H1 (cell line): ENCODE measurements around the gene TBX15. TPM values are rescaled to one million over a fixed set of nuclear protein-coding genes. Genes with fewer than 3 reads are reported as not detected.

Experiments
- CTCF ChIA-PET: fragments of 300-600 bp; sonication (Branson Sonifier 250); formaldehyde crosslinking; loops from one replicate; lab custom pipeline; 2021; ENCODE audit not compliant: partially characterized antibody; lab: Charles Lee
- POLR2A ChIA-PET: fragments of 300-600 bp; sonication (Branson Sonifier 250); formaldehyde crosslinking; loops from one replicate; lab custom pipeline; 2021; ENCODE audit warnings: inconsistent platforms; ENCODE audit not compliant: partially characterized antibody; lab: Charles Lee
- DNase-seq, 2 experiments: peaks; one replicate each; pipeline versions ENCODE4 v3.0.0 to v3.0.0-alpha.2; 2010 to 2022; ENCODE audit warnings: low spot score in 2 of 2, low read depth in 1 of 2, mixed read lengths in 1 of 2
- FAIRE-seq: peaks from 2 replicates; lab custom pipeline; 2011; peaks lifted over from hg19 to GRCh38; lab: Jason Lieb, UNC
- H2AFZ ChIP-seq: 2 replicates; pipeline ENCODE4 v1.8.1; 2012; ENCODE audit warnings: low read length, inconsistent platforms
- H2AK5ac ChIP-seq: 2 replicates; pipeline ENCODE4 v1.6.1; 2013; ENCODE audit warnings: low read depth, low read length
- H2BK120ac ChIP-seq: replicated peaks from 2 replicates; pipeline ENCODE3; 2013; ENCODE audit warnings: low read depth, low read length, inconsistent platforms
- H2BK12ac ChIP-seq: 2 replicates; pipeline ENCODE4 v1.6.1; 2013; ENCODE audit warnings: low read depth, low read length
- H2BK15ac ChIP-seq: 2 replicates; pipeline ENCODE4 v1.6.1; 2013; ENCODE audit warnings: low read length
- H2BK20ac ChIP-seq: 2 replicates; pipeline ENCODE4 v1.6.1; 2013; ENCODE audit warnings: low read length
- H2BK5ac ChIP-seq: 2 replicates; pipeline ENCODE4 v1.6.1; 2013; ENCODE audit warnings: low read depth, low read length
- H3K14ac ChIP-seq: 2 replicates; pipeline ENCODE4 v1.6.1; 2013; ENCODE audit warnings: inconsistent platforms; ENCODE audit not compliant: insufficient read length
- H3K18ac ChIP-seq: 2 replicates; pipeline ENCODE4 v1.6.1; 2013; ENCODE audit warnings: low read length; ENCODE audit errors: extremely low read depth
- H3K23ac ChIP-seq: 2 replicates; pipeline ENCODE4 v1.6.1; 2013; ENCODE audit warnings: inconsistent platforms; ENCODE audit not compliant: insufficient read length
- H3K23me2 ChIP-seq: 2 replicates; pipeline ENCODE4 v1.6.1; 2013; ENCODE audit warnings: low read depth, low read length
- H3K27ac ChIP-seq: 2 replicates; pipeline ENCODE4 v1.6.1; 2011; ENCODE audit warnings: low read depth, low read length, inconsistent platforms
- H3K27me3 ChIP-seq, 4 experiments: replicated peaks in 1 of 4; 1 replicate in 1 of 4; 2 replicates in 3 of 4; pipeline versions ENCODE4 v1.6.1 to v1.8.1; 2011 to 2013; ENCODE audit warnings: low read length in 3 of 4, mild to moderate bottlenecking in 3 of 4, inconsistent platforms in 2 of 4, mixed read lengths in 2 of 4, moderate library complexity in 1 of 4; ENCODE audit not compliant: control insufficient read depth in 3 of 4, insufficient read depth in 3 of 4; ENCODE audit errors: extremely low read depth in 1 of 4
- H3K36me3 ChIP-seq, 4 experiments: 2 replicates each; pipeline versions ENCODE4 v1.6.1 to v1.8.1; 2011 to 2013; ENCODE audit warnings: mild to moderate bottlenecking in 4 of 4, low read length in 3 of 4, moderate library complexity in 2 of 4, control low read depth in 1 of 4, inconsistent platforms in 1 of 4; ENCODE audit not compliant: insufficient read depth in 4 of 4, control insufficient read depth in 2 of 4
- H3K4ac ChIP-seq: replicated peaks from 2 replicates; pipeline ENCODE3; 2013; ENCODE audit warnings: low read length, low read depth, mixed read lengths, inconsistent platforms; ENCODE audit not compliant: insufficient read length
- H3K4me1 ChIP-seq, 4 experiments: replicated peaks in 1 of 4; 1 replicate in 1 of 4; 2 replicates in 3 of 4; pipeline versions ENCODE4 v1.6.1 to v1.8.1; 2011 to 2013; ENCODE audit warnings: low read length in 3 of 4, inconsistent platforms in 2 of 4, mixed read lengths in 1 of 4; ENCODE audit not compliant: insufficient read depth in 4 of 4, control insufficient read depth in 3 of 4
- H3K4me2 ChIP-seq, 2 experiments: 2 replicates each; pipeline versions ENCODE4 v1.6.1 to v1.8.1; 2011 to 2013; ENCODE audit warnings: low read depth in 2 of 2, low read length in 2 of 2, control low read depth in 1 of 2, inconsistent platforms in 1 of 2, mild to moderate bottlenecking in 1 of 2; ENCODE audit not compliant: insufficient read depth in 1 of 2
- H3K4me3 ChIP-seq, 4 experiments: fragments of 200-600, 300-600 bp in 1 of 4; sonication (generic), shearing (Covaris generic), sonication (Bioruptor Twin) in 1 of 4; 2 replicates each; pipeline versions ENCODE4 v1.5.1 to v1.8.1; 2011 to 2016; ENCODE audit warnings: low read length in 4 of 4, low read depth in 3 of 4, control low read depth in 2 of 4, inconsistent platforms in 2 of 4, mild to moderate bottlenecking in 2 of 4, mixed read lengths in 1 of 4, moderate library complexity in 1 of 4; ENCODE audit not compliant: insufficient read depth in 2 of 4; ENCODE audit errors: extremely low read depth in 1 of 4
- H3K56ac ChIP-seq: replicated peaks from 2 replicates; pipeline ENCODE3; 2013; ENCODE audit warnings: low read depth, mild to moderate bottlenecking, mixed read lengths, low read length, inconsistent platforms; ENCODE audit not compliant: insufficient read length
- H3K79me1 ChIP-seq: 2 replicates; pipeline ENCODE4 v1.6.1; 2013; ENCODE audit warnings: low read depth, low read length, control low read depth
- H3K79me2 ChIP-seq, 2 experiments: 2 replicates each; pipeline versions ENCODE4 v1.6.1 to v1.8.1; 2012 to 2013; ENCODE audit warnings: low read length in 2 of 2, mild to moderate bottlenecking in 2 of 2, inconsistent platforms in 1 of 2; ENCODE audit not compliant: insufficient read depth in 2 of 2, control insufficient read depth in 1 of 2
- H3K9ac ChIP-seq, 4 experiments: replicated peaks in 1 of 4; 1 replicate in 1 of 4; 2 replicates in 3 of 4; pipeline versions ENCODE4 v1.6.1 to v1.8.1; 2011 to 2013; ENCODE audit warnings: low read depth in 3 of 4, low read length in 3 of 4, control low read depth in 2 of 4, mild to moderate bottlenecking in 2 of 4, moderate library complexity in 2 of 4, inconsistent platforms in 1 of 4; ENCODE audit errors: extremely low read depth in 1 of 4
- H3K9me3 ChIP-seq, 2 experiments: 2 replicates each; pipeline versions ENCODE4 v1.6.1 to v1.8.1; 2012 to 2013; ENCODE audit warnings: mild to moderate bottlenecking in 2 of 2, moderate library complexity in 2 of 2, control low read depth in 1 of 2, inconsistent platforms in 1 of 2, low read depth in 1 of 2, low read length in 1 of 2, mixed read lengths in 1 of 2; ENCODE audit not compliant: insufficient read depth in 2 of 2
- H4K20me1 ChIP-seq, 2 experiments: replicated peaks in 1 of 2; 2 replicates each; pipeline versions ENCODE3 to v1.8.1; 2011 to 2013; ENCODE audit warnings: inconsistent platforms in 2 of 2, low read length in 2 of 2, mild to moderate bottlenecking in 1 of 2; ENCODE audit not compliant: insufficient read depth in 2 of 2, control insufficient read depth in 1 of 2
- H4K5ac ChIP-seq: 2 replicates; pipeline ENCODE4 v1.6.1; 2013; ENCODE audit warnings: low read length, low read depth, mixed read lengths, inconsistent platforms; ENCODE audit not compliant: insufficient read length
- H4K8ac ChIP-seq: 2 replicates; pipeline ENCODE4 v1.8.0; 2013; ENCODE audit warnings: mild to moderate bottlenecking, moderate library complexity, low read length, inconsistent platforms; ENCODE audit not compliant: insufficient read depth; ENCODE audit errors: extremely low read depth
- H4K91ac ChIP-seq: replicated peaks from 2 replicates; pipeline ENCODE3; 2013; ENCODE audit warnings: low read length, mixed read lengths, inconsistent platforms; ENCODE audit not compliant: insufficient read length
- BRCA1 ChIP-seq: IDR thresholded peaks from 2 replicates; pipeline ENCODE4 v1.6.1; 2012; ENCODE audit warnings: low read depth, low read length, improper control_type of control experiment
- EGR1 ChIP-seq: IDR thresholded peaks from 2 replicates; pipeline ENCODE4 v1.6.1; 2011; ENCODE audit warnings: low read depth, low read length, borderline replicate concordance
- GABPA ChIP-seq: IDR thresholded peaks from 2 replicates; pipeline ENCODE4 v1.6.1; 2011; ENCODE audit warnings: mild to moderate bottlenecking, low read length, moderate library complexity, borderline replicate concordance; ENCODE audit not compliant: insufficient read depth
- NRF1 ChIP-seq: IDR thresholded peaks from 2 replicates; pipeline ENCODE4 v1.6.1; 2011; ENCODE audit warnings: mild to moderate bottlenecking, low read depth, low read length, improper control_type of control experiment
- SAP30 ChIP-seq: fragments of 300-600 bp; sonication (generic); IDR thresholded peaks from 2 replicates; pipeline ENCODE4 v1.7.1; 2012; ENCODE audit warnings: low read length, moderate library complexity, mild to moderate bottlenecking, inconsistent platforms; ENCODE audit not compliant: insufficient read depth, insufficient replicate concordance
- WGBS, 2 experiments: shearing (Covaris generic) in 1 of 2; methylation state at CpG; one replicate each; pipeline versions ENCODE4 v1.1.6 to v1.1.7; 2013 to 2015; ENCODE audit warnings: low lambda C conversion rate in 2 of 2, mixed read lengths in 2 of 2, inconsistent platforms in 1 of 2, low coverage in 1 of 2, missing lambda C conversion rate in 1 of 2; ENCODE audit not compliant: insufficient replicate concordance in 2 of 2, insufficient coverage in 1 of 2, insufficient read length in 1 of 2; ENCODE audit errors: extremely low coverage in 1 of 2, missing lambda C conversion rate in 1 of 2; 5-methylcytosine and 5-hydroxymethylcytosine counted together
- polyA plus RNA-seq, 7 experiments: library from polyadenylated mRNA; depleted of rRNA in 3 of 7; stranded (reverse) in 5 of 7; unstranded in 2 of 7; fragments of >200 nt in 5 of 7; fragments of 200-250 nt in 2 of 7; gene quantifications; 1 replicate in 5 of 7; 2 replicates in 1 of 7; 4 replicates in 1 of 7; pipeline versions ENCODE4 v1.2.1 to v1.2.3, GENCODE V29; 2011 to 2013; ENCODE audit warnings: missing spikeins in 2 of 7, mixed read lengths in 2 of 7
- total RNA-seq: library from RNA; stranded (reverse); fragmentation: NEBNext Ultra II Directional; extraction: Animal tissue kit (Norgen Biotek cat#: 25700); gene quantifications from 2 replicates; pipeline ENCODE4 v1.2.1, GENCODE V29; 2021
- TF ChIP-seq, protein P1 (sequence below): IDR thresholded peaks from 2 replicates; pipeline ENCODE4 v1.6.1; 2011; ENCODE audit warnings: low read depth, mild to moderate bottlenecking, low read length; ENCODE audit not compliant: insufficient read depth
- TF ChIP-seq, protein P2 (sequence below), 3 experiments: IDR thresholded peaks; 1 replicate in 2 of 3; 2 replicates in 1 of 3; pipeline versions ENCODE4 v1.5.1 to v1.6.1; 2011; ENCODE audit warnings: low read length in 3 of 3, mild to moderate bottlenecking in 3 of 3, inconsistent platforms in 2 of 3, low read depth in 1 of 3, moderate library complexity in 1 of 3; ENCODE audit not compliant: insufficient read depth in 1 of 3; ENCODE audit errors: control extremely low read depth in 1 of 3

Gene TBX15
- total and polyA plus RNA-seq, 2 of the 8 experiments (the other 6 are each of a cell fraction or from before 2014, with no cell fraction given), result 0.14 to 0.24 TPM

DNA sequence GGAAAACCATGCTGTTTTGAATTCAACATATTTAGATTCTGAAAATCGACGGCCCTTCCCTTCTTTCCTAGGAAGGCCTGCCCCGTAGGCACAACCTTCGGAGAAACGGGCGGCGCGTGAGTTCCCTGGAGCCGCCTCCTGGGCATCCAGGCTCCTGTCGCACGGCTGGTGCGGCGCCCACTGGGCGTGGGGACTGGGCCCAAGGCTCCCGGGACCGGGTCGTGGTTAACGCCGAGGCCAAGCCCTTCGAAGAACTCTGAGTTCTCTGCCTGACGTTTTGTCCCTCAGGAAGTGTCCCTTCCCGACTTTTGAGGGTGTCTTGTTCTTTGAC is 19.2 kb upstream of the TBX15 start:
- Histone ChIP-seq H3K4me2 (peak overlapping the region; percentile 53 to 82), H4K5ac (no peak overlapping the region), H3K79me1 (no peaks in the 10 kb centered on the region), H3K23me2 (peaks cover 2% of the 10 kb centered on the region; the same call in 1 of the 2 replicates), H3K23ac (no peak overlapping the region), H3K18ac (no peak overlapping the region), H3K56ac (no peak overlapping the region), H2BK120ac (no peak overlapping the region), H3K36me3 (peaks cover 0 to 5% (median 0%) of the 10 kb centered on the region in 4 experiments; a peak in 1 of 8 replicates), H2BK5ac (no peak overlapping the region), H3K14ac (no peak overlapping the region), H3K4me3 (peak overlapping the region in 2 of 4 experiments; percentile 3 to 57; a peak in 4 of 8 replicates), H2BK12ac (0 out of 2 replicates have a peak overlapping the region, but pooled peaks have one; percentile 50), H4K91ac (no peak overlapping the region), H2BK20ac (0 out of 2 replicates have a peak overlapping the region, but pooled peaks have one; percentile 26), H3K27ac (no peak overlapping the region), H3K9me3 (no peaks in the 10 kb centered on the region), H3K79me2 (no peaks in the 10 kb centered on the region), H3K27me3 (peaks cover 61 to 75% (median 67%) of the 10 kb centered on the region in 4 experiments), H3K4ac (no peak overlapping the region), H3K4me1 (peaks cover 0 to 19% (median 10%) of the 10 kb centered on the region in 4 experiments; a peak in 6 of 7 replicates), H4K20me1 (peaks cover 0 to 9% of the 10 kb centered on the region in 2 experiments), H4K8ac (no peak overlapping the region), H3K9ac (no peak overlapping the region), H2AK5ac (no peak overlapping the region), H2BK15ac (no peak overlapping the region), H2AFZ (0 out of 2 replicates have a peak overlapping the region, but pooled peaks have one; percentile 12)
- ChIA-PET POLR2A (interaction anchor here (0.9 kb wide), 1 partner anchor 21 kb away, joined by 3 read pairs; no protein-coding TSS in a partner anchor), CTCF (interaction anchor here (1.3 to 5.9 kb wide), 5 partner anchors 10 to 35 kb away, joined by 4 to 35 read pairs (median 16); no protein-coding TSS in a partner anchor)
- WGBS, 2 experiments, result 3% methylated on average over 20 of the region's 22 CpGs; no CpG with 5 or more reads in 1 of the 2 experiments
- FAIRE-seq, result no peak
- TF ChIP-seq, protein P1, sequence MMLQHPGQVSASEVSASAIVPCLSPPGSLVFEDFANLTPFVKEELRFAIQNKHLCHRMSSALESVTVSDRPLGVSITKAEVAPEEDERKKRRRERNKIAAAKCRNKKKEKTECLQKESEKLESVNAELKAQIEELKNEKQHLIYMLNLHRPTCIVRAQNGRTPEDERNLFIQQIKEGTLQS, result no peak
- no peak for TF ChIP-seq NRF1
- TF ChIP-seq, protein P2, sequence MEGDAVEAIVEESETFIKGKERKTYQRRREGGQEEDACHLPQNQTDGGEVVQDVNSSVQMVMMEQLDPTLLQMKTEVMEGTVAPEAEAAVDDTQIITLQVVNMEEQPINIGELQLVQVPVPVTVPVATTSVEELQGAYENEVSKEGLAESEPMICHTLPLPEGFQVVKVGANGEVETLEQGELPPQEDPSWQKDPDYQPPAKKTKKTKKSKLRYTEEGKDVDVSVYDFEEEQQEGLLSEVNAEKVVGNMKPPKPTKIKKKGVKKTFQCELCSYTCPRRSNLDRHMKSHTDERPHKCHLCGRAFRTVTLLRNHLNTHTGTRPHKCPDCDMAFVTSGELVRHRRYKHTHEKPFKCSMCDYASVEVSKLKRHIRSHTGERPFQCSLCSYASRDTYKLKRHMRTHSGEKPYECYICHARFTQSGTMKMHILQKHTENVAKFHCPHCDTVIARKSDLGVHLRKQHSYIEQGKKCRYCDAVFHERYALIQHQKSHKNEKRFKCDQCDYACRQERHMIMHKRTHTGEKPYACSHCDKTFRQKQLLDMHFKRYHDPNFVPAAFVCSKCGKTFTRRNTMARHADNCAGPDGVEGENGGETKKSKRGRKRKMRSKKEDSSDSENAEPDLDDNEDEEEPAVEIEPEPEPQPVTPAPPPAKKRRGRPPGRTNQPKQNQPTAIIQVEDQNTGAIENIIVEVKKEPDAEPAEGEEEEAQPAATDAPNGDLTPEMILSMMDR (IDR thresholded peaks at IDR 0.05; ENCODE audit: control extremely low read depth in 1 of 3, insufficient read depth in 1 of 3, low read depth in 1 of 3, low read length in 3 of 3), result no peak
- TF ChIP-seq GABPA, result no peak
- TF ChIP-seq BRCA1, result no peak
- TF ChIP-seq EGR1, result no peak
- TF ChIP-seq SAP30, result no peak
- DNase-seq, result peak in 1 of 2 experiments; percentile 64
